HepG2 (cell line): ENCODE data around the gene CYB5D1. TPM values are rescaled to one million over a fixed set of nuclear protein-coding genes. Genes with fewer than 3 reads are reported as not detected.

Experiments used
- GABPB1 ChIP-seq: IDR thresholded peaks from 2 replicates; pipeline ENCODE4 v1.6.1; 2016; ENCODE audit warnings: mild to moderate bottlenecking, missing genetic modification reagents, moderate library complexity, missing compliant biosample characterization
- HMGXB4 ChIP-seq, 2 experiments: sonication (generic) in 1 of 2; formaldehyde crosslinking in 1 of 2; IDR thresholded peaks; 2 replicates each; pipeline versions ENCODE4 v1.4.0 to v1.6.1; 2018 to 2020; ENCODE audit warnings: missing genetic modification reagents in 2 of 2, borderline replicate concordance in 1 of 2, low read depth in 1 of 2, mild to moderate bottlenecking in 1 of 2, missing biosample characterization in 1 of 2
- MXI1 ChIP-seq: IDR thresholded peaks from 3 replicates; pipeline ENCODE4 v1.6.1; 2012; ENCODE audit warnings: low read depth, low read length, inconsistent platforms, borderline replicate concordance
- MZF1 ChIP-seq: sonication (generic); formaldehyde crosslinking; IDR thresholded peaks from 2 replicates; pipeline ENCODE4 v1.8.1; 2023; ENCODE audit warnings: mild to moderate bottlenecking, missing genetic modification reagents, borderline replicate concordance
- REST ChIP-seq, 2 experiments: IDR thresholded peaks; 2 replicates each; pipeline ENCODE4 v1.6.1; 2011 to 2012; ENCODE audit warnings: low read length in 2 of 2, borderline replicate concordance in 1 of 2, low read depth in 1 of 2, mild to moderate bottlenecking in 1 of 2, moderate library complexity in 1 of 2
- TRIM22 ChIP-seq: fragments of 450-650 bp; IDR thresholded peaks from 2 replicates; pipeline ENCODE4 v1.6.1; 2017
- ZNF33B ChIP-seq: sonication (generic); formaldehyde crosslinking; IDR thresholded peaks from 2 replicates; pipeline ENCODE4 v1.5.1; 2020; ENCODE audit warnings: mild to moderate bottlenecking, missing genetic modification reagents
- ZNF543 ChIP-seq: sonication (generic); formaldehyde crosslinking; IDR thresholded peaks from 2 replicates; pipeline ENCODE4 v1.4.0; 2020; ENCODE audit warnings: mild to moderate bottlenecking, missing genetic modification reagents
- ZNF646 ChIP-seq: sonication (generic); formaldehyde crosslinking; IDR thresholded peaks from 2 replicates; pipeline ENCODE4 v1.9.0; 2021; ENCODE audit warnings: mild to moderate bottlenecking, missing genetic modification reagents
- ZNF713 ChIP-seq: sonication (generic); formaldehyde crosslinking; IDR thresholded peaks from 2 replicates; pipeline ENCODE4 v1.4.0; 2020; ENCODE audit warnings: mild to moderate bottlenecking, missing genetic modification reagents
- ZSCAN25 ChIP-seq: sonication (generic); formaldehyde crosslinking; IDR thresholded peaks from 2 replicates; pipeline ENCODE4 v1.8.0; 2022; ENCODE audit warnings: mild to moderate bottlenecking, missing genetic modification reagents
- polyA plus RNA-seq, 8 experiments: library from polyadenylated mRNA; depleted of rRNA in 3 of 8; stranded (reverse) in 7 of 8; unstranded in 1 of 8; fragments of >200 nt; fragmentation: Illumina TruSeq in 4 of 8; extraction: Trizol in 4 of 8; gene quantifications; 2 replicates each; pipeline versions ENCODE4 v1.2.1 to v1.2.3, GENCODE V29; 2011 to 2016; ENCODE audit warnings: low read depth in 4 of 8, missing spikeins in 1 of 8, mixed read lengths in 1 of 8; ENCODE audit not compliant: insufficient read depth in 1 of 8
- total RNA-seq, 5 experiments: library from RNA; depleted of rRNA; stranded (reverse); fragments of >200 nt; fragmentation: Illumina TruSeq; extraction: Trizol; gene quantifications; 2 replicates each; pipeline ENCODE4 v1.2.3, GENCODE V29; 2016; ENCODE audit warnings: low read depth in 1 of 5
- TF ChIP-seq, protein P1 (sequence below): IDR thresholded peaks from 2 replicates; pipeline ENCODE4 v1.6.1; 2016; ENCODE audit warnings: missing compliant biosample characterization, missing genetic modification reagents, borderline replicate concordance

Gene CYB5D1
- total and polyA plus RNA-seq, 2 of the 13 experiments (the other 11 are each of a cell fraction or from before 2014, with no cell fraction given), result 8.9 to 17.0 TPM

DNA sequence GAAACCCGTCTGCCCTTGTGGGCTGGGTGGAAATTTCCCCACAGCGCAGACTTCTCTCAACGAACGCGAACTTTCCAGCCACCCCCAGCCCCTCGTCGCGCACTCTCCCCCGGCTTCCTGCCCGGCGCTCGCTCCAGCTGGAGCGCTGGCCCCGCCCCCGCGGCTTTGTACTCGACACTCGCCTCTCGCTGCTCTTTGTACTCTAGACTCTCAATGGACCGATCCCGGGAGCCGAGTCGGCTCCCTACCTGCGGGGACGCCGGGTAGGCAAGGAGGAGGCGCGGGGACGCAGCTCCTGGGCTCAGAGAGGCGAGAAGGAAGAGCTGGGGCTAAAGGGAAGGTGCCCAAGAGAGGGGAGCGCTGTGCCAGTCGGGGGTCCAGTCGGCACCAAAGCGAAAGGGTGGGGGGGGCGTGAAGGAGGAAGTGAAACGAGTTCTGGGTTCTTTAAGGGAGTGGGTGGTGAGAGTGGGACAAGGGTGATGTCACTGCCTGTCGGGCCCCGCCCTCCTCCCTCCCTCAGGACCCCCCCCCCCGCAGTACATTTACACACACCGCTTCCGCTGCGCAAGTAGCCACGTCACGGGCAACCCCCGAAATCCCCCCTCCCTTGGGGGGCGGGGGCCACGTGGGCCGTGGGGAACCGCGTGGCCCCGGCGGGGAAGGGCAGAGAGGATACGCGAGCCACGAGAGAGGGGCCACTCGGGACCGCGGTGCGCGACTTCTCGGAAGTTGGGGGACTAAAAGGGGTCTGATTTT lies 14.1 kb upstream of the CYB5D1 start (continued):
- TF ChIP-seq GABPB1 (CRISPR knock-in tag) (peak; percentile 73), MZF1 (CRISPR knock-in tag) (0 out of 2 replicates have a peak, but pooled peaks have one; percentile 21), TRIM22 (no peak), REST (IDR thresholded peaks at IDR 0.05; ENCODE audit: borderline replicate concordance in 1 of 2, low read depth in 1 of 2, low read length in 2 of 2) (0 out of 4 replicates have a peak, but pooled peaks of 1 of the 2 experiments have one; percentile 16), MXI1 (peak; percentile 47; the same call in 2 of the 3 replicates), ZNF646 (0 out of 2 replicates have a peak, but pooled peaks have one; percentile 0), ZNF713 (CRISPR knock-in tag) (no peak), ZNF33B (0 out of 2 replicates have a peak, but pooled peaks have one; percentile 48), HMGXB4 (CRISPR knock-in tag; IDR thresholded peaks at IDR 0.05; ENCODE audit: borderline replicate concordance in 1 of 2, low read depth in 1 of 2) (0 out of 4 replicates have a peak, but pooled peaks of 1 of the 2 experiments have one; percentile 31), ZNF543 (peak; percentile 78), ZSCAN25 (peak; percentile 37; the same call in 1 of the 2 replicates)
- TF ChIP-seq, protein P1, sequence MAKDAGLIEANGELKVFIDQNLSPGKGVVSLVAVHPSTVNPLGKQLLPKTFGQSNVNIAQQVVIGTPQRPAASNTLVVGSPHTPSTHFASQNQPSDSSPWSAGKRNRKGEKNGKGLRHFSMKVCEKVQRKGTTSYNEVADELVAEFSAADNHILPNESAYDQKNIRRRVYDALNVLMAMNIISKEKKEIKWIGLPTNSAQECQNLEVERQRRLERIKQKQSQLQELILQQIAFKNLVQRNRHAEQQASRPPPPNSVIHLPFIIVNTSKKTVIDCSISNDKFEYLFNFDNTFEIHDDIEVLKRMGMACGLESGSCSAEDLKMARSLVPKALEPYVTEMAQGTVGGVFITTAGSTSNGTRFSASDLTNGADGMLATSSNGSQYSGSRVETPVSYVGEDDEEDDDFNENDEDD (CRISPR knock-in tag), result no peak
